Fibroblast of lung (primary cell): Measurements from ENCODE around the gene THRB. TPM values are rescaled to one million over a fixed set of nuclear protein-coding genes. Genes with fewer than 3 reads are reported as not detected.

Source experiments
- DNase-seq, 2 donors: peaks; one replicate each; pipeline versions ENCODE4 v3.0.0 to v3.0.0-alpha.2; 2010; ENCODE audit warnings: low read depth in 2 of 2
- H2AFZ ChIP-seq: 2 replicates; pipeline ENCODE4 v1.5.1; 2012; ENCODE audit warnings: low read length, control low read depth, inconsistent platforms
- H3K27ac ChIP-seq: 2 replicates; pipeline ENCODE4 v1.5.1; 2011; ENCODE audit warnings: low read length, control low read depth; ENCODE audit not compliant: insufficient read depth
- H3K27me3 ChIP-seq: 2 replicates; pipeline ENCODE4 v1.5.1; 2011; ENCODE audit warnings: mild to moderate bottlenecking, low read length; ENCODE audit not compliant: control insufficient read depth, insufficient read depth
- H3K36me3 ChIP-seq: 2 replicates; pipeline ENCODE4 v1.5.1; 2011; ENCODE audit warnings: low read length; ENCODE audit not compliant: control insufficient read depth, insufficient read depth
- H3K4me1 ChIP-seq: 2 replicates; pipeline ENCODE4 v1.5.1; 2011; ENCODE audit warnings: low read length; ENCODE audit not compliant: control insufficient read depth, insufficient read depth; ENCODE audit errors: extremely low read depth
- H3K4me2 ChIP-seq: 2 replicates; pipeline ENCODE4 v1.5.1; 2011; ENCODE audit warnings: low read length, control low read depth; ENCODE audit not compliant: insufficient read depth; ENCODE audit errors: extremely low read depth
- H3K4me3 ChIP-seq, 4 experiments: fragments of 200-600 bp in 1 of 4; sonication (generic) in 1 of 4; replicated peaks in 1 of 4; 2 replicates each; pipeline ENCODE4 v1.5.1; 2011 to 2016; ENCODE audit warnings: low read length in 4 of 4, low read depth in 3 of 4, mild to moderate bottlenecking in 3 of 4, control low read depth in 2 of 4, inconsistent platforms in 1 of 4, mixed read lengths in 1 of 4; ENCODE audit not compliant: insufficient read depth in 1 of 4; ENCODE audit errors: control extremely low read depth in 1 of 4
- H3K79me2 ChIP-seq: 2 replicates; pipeline ENCODE4 v1.5.1; 2012; ENCODE audit warnings: mild to moderate bottlenecking, low read length, inconsistent platforms; ENCODE audit not compliant: control insufficient read depth, insufficient read depth
- H3K9ac ChIP-seq: 2 replicates; pipeline ENCODE4 v1.5.1; 2011; ENCODE audit warnings: mild to moderate bottlenecking, low read length, control low read depth; ENCODE audit not compliant: insufficient read depth
- H3K9me3 ChIP-seq: 2 replicates; pipeline ENCODE4 v1.5.1; 2012; ENCODE audit warnings: low read depth, low read length; ENCODE audit not compliant: control insufficient read depth, insufficient read depth
- H4K20me1 ChIP-seq: 2 replicates; pipeline ENCODE4 v1.5.1; 2011; ENCODE audit warnings: low read length; ENCODE audit not compliant: control insufficient read depth, insufficient read depth; ENCODE audit errors: extremely low read depth
- CTCF ChIP-seq, 2 donors: IDR thresholded peaks in 1 of 2; conservative IDR thresholded peaks in 1 of 2; 1 replicate in 1 of 2; 2 replicates in 1 of 2; pipeline ENCODE4 v1.5.1; 2011 to 2012; ENCODE audit warnings: low read length in 2 of 2, control low read depth in 1 of 2, inconsistent platforms in 1 of 2, low read depth in 1 of 2, mild to moderate bottlenecking in 1 of 2
- EZH2 ChIP-seq: IDR thresholded peaks from 2 replicates; pipeline ENCODE4 v1.5.1; 2012; ENCODE audit warnings: low read length, control low read depth, mild to moderate bottlenecking; ENCODE audit errors: missing control alignments
- polyA plus RNA-seq, 2 donors: library from polyadenylated mRNA; depleted of rRNA in 1 of 2; stranded (reverse) in 1 of 2; unstranded in 1 of 2; fragments of >200 nt; gene quantifications; 2 replicates each; pipeline ENCODE4 v1.2.1, GENCODE V29; 2011 to 2012; ENCODE audit warnings: missing spikeins in 1 of 2
- total RNA-seq: library from RNA; depleted of rRNA; stranded (reverse); fragments of >200 nt; gene quantifications from 2 replicates; pipeline ENCODE4 v1.2.1, GENCODE V29; 2014

THRB gene
- total and polyA plus RNA-seq, 2 donors (not counting 1 experiment from before 2014, with no cell fraction given) = 4.2 to 7.4 TPM

DNA sequence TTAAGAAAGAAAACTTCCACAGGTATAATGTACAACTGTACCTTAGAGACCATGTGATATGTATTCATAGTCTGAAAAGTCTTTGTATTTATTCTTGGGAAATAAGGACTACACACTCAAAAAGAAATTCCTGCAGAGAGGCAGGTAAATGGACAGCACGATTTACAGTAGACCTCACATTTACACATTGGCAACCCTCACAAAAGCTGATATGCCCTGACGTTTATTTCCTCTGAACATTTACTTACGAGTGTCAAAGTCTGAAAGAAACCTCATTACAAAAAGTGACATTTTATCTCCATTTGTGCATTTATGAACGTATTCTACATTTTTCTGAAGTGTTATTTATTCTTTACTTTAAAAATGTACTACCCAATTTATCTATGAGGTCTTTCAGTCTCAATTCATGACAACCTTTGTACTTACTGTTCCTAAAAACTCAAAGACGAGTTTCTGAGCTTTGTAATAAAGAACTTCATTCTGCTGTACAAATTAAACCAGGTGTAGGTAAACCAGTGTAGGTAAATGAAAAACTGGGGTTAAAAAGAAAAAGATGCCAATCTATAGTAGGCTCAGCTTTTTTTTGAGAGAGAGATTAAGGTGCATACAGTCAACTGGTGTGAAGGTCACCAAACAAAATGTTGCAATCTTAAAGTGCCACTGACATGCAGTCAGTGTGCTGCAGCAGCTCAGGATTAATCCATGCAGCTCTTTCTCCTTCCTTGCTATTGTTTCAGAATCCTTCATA lies 44.3 kb downstream of the THRB start:
- no peak overlapping the region for H3K27ac ChIP-seq
- no peaks in the 10 kb centered on the region for H3K79me2 ChIP-seq
- H3K9ac ChIP-seq = no peak overlapping the region
- no peak overlapping the region for H3K4me3 ChIP-seq
- no peaks in the 10 kb centered on the region for H3K9me3 ChIP-seq
- H3K4me2 ChIP-seq = no peak overlapping the region
- no peaks in the 10 kb centered on the region for H3K4me1 ChIP-seq
- no peaks in the 10 kb centered on the region for H3K27me3 ChIP-seq
- DNase-seq = peak in 1 of 2 donors; percentile 4
- no peaks in the 10 kb centered on the region for H3K36me3 ChIP-seq
- no peaks in the 10 kb centered on the region for H4K20me1 ChIP-seq
- no peak for TF ChIP-seq CTCF (conservative IDR thresholded peaks at IDR 0.05 in 1 of 2, IDR thresholded peaks at IDR 0.05 in 1 of 2; ENCODE audit: low read depth in 1 of 2, low read length in 2 of 2)
- TF ChIP-seq EZH2 = no peak
- no peak overlapping the region for H2AFZ ChIP-seq

DNA sequence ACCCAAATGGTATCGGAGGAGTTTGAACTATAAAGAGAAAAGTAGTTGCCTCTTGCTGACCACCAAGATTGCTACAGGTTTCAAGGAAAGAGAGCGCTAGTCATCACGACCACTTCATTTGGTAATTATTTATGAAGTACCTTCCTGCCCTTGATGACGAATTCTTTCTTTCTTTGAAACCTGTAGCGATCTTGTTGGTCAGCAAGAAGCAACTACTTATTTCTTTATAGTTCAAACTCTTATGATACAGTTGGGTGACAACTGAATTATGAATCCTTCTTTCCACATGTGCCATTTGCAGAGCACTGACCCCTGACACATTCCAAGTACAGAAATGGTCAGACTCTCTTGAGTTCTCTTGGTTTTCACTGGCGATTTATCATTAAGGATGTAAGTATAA lies 46.8 kb downstream of the THRB start:
- H3K36me3 ChIP-seq = no peaks in the 10 kb centered on the region
- H3K4me3 ChIP-seq = no peak overlapping the region
- H3K27me3 ChIP-seq = no peaks in the 10 kb centered on the region
- H2AFZ ChIP-seq = no peak overlapping the region
- TF ChIP-seq EZH2 (no peak), CTCF (conservative IDR thresholded peaks at IDR 0.05 in 1 of 2, IDR thresholded peaks at IDR 0.05 in 1 of 2; ENCODE audit: low read depth in 1 of 2, low read length in 2 of 2) (no peak)
- H4K20me1 ChIP-seq = no peaks in the 10 kb centered on the region
- no peak overlapping the region for H3K4me2 ChIP-seq
- no peak overlapping the region for H3K9ac ChIP-seq
- H3K27ac ChIP-seq = no peak overlapping the region
- no peak for DNase-seq
- H3K9me3 ChIP-seq = no peaks in the 10 kb centered on the region
- no peaks in the 10 kb centered on the region for H3K4me1 ChIP-seq
- no peaks in the 10 kb centered on the region for H3K79me2 ChIP-seq

- Histone ChIP-seq H3K9ac (no peak overlapping the region), H3K27ac (no peak overlapping the region), H3K36me3 (no peaks in the 10 kb centered on the region), H3K4me1 (no peaks in the 10 kb centered on the region), H3K4me2 (no peak overlapping the region), H4K20me1 (no peaks in the 10 kb centered on the region), H2AFZ (no peak overlapping the region), H3K4me3 (no peak overlapping the region), H3K27me3 (no peaks in the 10 kb centered on the region), H3K79me2 (no peaks in the 10 kb centered on the region), H3K9me3 (no peaks in the 10 kb centered on the region)
- no peak for TF ChIP-seq EZH2
- no peak for TF ChIP-seq CTCF (conservative IDR thresholded peaks at IDR 0.05 in 1 of 2, IDR thresholded peaks at IDR 0.05 in 1 of 2; ENCODE audit: low read depth in 1 of 2, low read length in 2 of 2)
- no peak for DNase-seq
Observed at GRCh38 chr3:24446032-24446431, 48.6 kb downstream of the THRB start.
